22Rv1 (cell line): Measurements from ENCODE around the gene UNC13D.

Experiments
- ZFX ChIP-seq: fragments of 450-650 bp; IDR thresholded peaks from 2 replicates; pipeline ENCODE4 v1.6.1; 2017; ENCODE audit warnings: antibody characterized with exemption, borderline replicate concordance
- TF ChIP-seq, protein P1 (sequence below): fragments of 450-650 bp; IDR thresholded peaks from 2 replicates; pipeline ENCODE4 v1.5.1; 2017; ENCODE audit warnings: mild to moderate bottlenecking

DNA sequence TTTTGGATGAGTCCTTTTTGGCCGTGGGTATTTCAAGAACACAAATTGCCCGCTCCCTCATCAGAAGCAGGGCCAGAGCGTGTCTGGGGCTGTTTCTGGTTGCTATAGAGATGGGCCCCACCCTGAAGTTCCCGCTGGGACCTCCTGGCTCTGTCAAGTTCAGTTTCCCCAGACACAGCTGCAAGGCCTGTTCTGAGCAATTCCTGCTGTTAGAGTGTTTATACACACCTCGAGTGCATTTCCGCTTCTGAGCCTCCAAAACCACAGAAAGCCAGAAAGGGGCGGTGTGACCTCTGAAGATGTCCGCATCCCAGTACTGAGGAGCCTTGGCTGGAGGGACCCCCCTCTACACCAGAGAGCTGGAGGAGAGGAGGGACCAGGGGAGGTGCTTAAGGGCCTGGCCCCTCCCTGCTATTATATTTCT lies 20.3 kb upstream of the UNC13D start:
- TF ChIP-seq, protein P1, sequence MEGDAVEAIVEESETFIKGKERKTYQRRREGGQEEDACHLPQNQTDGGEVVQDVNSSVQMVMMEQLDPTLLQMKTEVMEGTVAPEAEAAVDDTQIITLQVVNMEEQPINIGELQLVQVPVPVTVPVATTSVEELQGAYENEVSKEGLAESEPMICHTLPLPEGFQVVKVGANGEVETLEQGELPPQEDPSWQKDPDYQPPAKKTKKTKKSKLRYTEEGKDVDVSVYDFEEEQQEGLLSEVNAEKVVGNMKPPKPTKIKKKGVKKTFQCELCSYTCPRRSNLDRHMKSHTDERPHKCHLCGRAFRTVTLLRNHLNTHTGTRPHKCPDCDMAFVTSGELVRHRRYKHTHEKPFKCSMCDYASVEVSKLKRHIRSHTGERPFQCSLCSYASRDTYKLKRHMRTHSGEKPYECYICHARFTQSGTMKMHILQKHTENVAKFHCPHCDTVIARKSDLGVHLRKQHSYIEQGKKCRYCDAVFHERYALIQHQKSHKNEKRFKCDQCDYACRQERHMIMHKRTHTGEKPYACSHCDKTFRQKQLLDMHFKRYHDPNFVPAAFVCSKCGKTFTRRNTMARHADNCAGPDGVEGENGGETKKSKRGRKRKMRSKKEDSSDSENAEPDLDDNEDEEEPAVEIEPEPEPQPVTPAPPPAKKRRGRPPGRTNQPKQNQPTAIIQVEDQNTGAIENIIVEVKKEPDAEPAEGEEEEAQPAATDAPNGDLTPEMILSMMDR: no peak
- no peak for TF ChIP-seq ZFX
